Gastrocnemius medialis (tissue), 4 donors: ENCODE results near the gene CSTA.

ENCODE experiments used
- CTCF ChIP-seq, 5 experiments: fragments of 450-650 bp in 3 of 5; fragments of 200-600 bp in 2 of 5; sonication (generic) in 2 of 5; IDR thresholded peaks in 4 of 5; conservative IDR thresholded peaks in 1 of 5; 1 replicate in 4 of 5; 2 replicates in 1 of 5; pipeline ENCODE4 v1.5.1; 2016 to 2019; ENCODE audit warnings: antibody characterized with exemption in 5 of 5, mild to moderate bottlenecking in 3 of 5, moderate library complexity in 3 of 5
- POLR2A ChIP-seq, 2 donors: fragments of 450-650 bp; IDR thresholded peaks; one replicate each; pipeline ENCODE4 v1.6.1; 2017; ENCODE audit warnings: antibody characterized with exemption in 2 of 2, mild to moderate bottlenecking in 2 of 2, moderate library complexity in 2 of 2

GRCh38 chr3:122390665-122391064 lies 65.6 kb downstream of the CSTA start:
- TF ChIP-seq CTCF (IDR thresholded peaks at IDR 0.05 in 4 of 5, conservative IDR thresholded peaks at IDR 0.05 in 1 of 5), result no peak
- TF ChIP-seq POLR2A (IDR thresholded peaks at IDR 0.05), result no peak
